ENCODE results near the gene ZNF710.

- TF ChIP-seq CTCF (IDR thresholded peaks at IDR 0.05) (no peak), EP300 (IDR thresholded peaks at IDR 0.05) (no peak), POLR2AphosphoS5 (IDR thresholded peaks at IDR 0.05) (no peak)
These were observed 12.4 kb downstream of the ZNF710 start for GRCh38 chr15:90013503-90013937.
